Ishikawa (cell line): Measurements from ENCODE around the gene PSD2.

ENCODE experiments used
- CEBPB ChIP-seq: IDR thresholded peaks from 2 replicates; pipeline ENCODE4 v1.6.1; 2012
- EP300 ChIP-seq: IDR thresholded peaks from 2 replicates; pipeline ENCODE4 v1.6.1; 2012; ENCODE audit warnings: borderline replicate concordance
- RAD21 ChIP-seq: IDR thresholded peaks from 2 replicates; pipeline ENCODE4 v1.6.1; 2012; ENCODE audit warnings: low read depth
- TAF1 ChIP-seq: IDR thresholded peaks from 2 replicates; pipeline ENCODE4 v1.6.1; 2012; ENCODE audit warnings: low read depth, mild to moderate bottlenecking
- ZBTB7A ChIP-seq: IDR thresholded peaks from 2 replicates; pipeline ENCODE4 v1.6.1; 2012; ENCODE audit warnings: low read depth
- TF ChIP-seq, protein P1 (sequence below): IDR thresholded peaks from 2 replicates; pipeline ENCODE4 v1.6.1; 2012

DNA sequence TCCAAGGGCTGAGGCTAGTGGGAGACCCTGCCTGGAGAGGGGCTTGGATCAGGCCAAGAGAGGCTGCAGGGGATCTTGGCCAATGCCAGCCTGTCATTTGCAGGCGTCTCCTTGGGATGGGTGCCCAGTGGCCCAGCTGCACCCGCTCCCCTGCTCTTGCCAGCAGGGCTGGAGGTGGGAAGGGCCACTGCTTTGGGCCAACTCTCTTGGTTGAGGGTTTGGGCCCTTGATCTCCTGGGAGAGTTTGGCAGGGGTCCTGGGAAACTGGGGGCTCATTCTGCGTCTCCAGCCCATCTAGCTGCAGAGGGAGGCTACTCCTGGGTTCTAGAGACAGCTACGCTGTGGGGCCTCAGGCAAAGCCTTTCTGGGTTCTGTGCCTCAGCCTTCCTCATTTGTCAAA, 10.5 kb downstream of the PSD2 start:
- TF ChIP-seq CEBPB = no peak
- TF ChIP-seq, protein P1, sequence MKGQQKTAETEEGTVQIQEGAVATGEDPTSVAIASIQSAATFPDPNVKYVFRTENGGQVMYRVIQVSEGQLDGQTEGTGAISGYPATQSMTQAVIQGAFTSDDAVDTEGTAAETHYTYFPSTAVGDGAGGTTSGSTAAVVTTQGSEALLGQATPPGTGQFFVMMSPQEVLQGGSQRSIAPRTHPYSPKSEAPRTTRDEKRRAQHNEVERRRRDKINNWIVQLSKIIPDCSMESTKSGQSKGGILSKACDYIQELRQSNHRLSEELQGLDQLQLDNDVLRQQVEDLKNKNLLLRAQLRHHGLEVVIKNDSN = no peak
- TF ChIP-seq ZBTB7A = no peak
- no peak for TF ChIP-seq EP300
- no peak for TF ChIP-seq TAF1
- no peak for TF ChIP-seq RAD21
